Activated T-cell treated with anti-CD3 and anti-CD28 coated beads, Interleukin-2, amount 50 U/mL, for 24 hours (primary cell): Measurements from ENCODE around the gene TRAF7.

Experiments
- DNase-seq: peaks from one replicate; pipeline ENCODE4 v3.0.0-alpha.2; 2020
- H3K27ac Mint-ChIP-seq: 2 replicates; pipeline ENCODE4 v1.8.0; 2020; ENCODE audit warnings: mild to moderate bottlenecking, mixed read lengths
- H3K27me3 Mint-ChIP-seq: 2 replicates; pipeline ENCODE4 v1.8.0; 2020; ENCODE audit warnings: mixed read lengths
- H3K36me3 Mint-ChIP-seq: 2 replicates; pipeline ENCODE4 v1.8.0; 2020; ENCODE audit warnings: low read depth, mixed read lengths
- H3K4me1 Mint-ChIP-seq: 2 replicates; pipeline ENCODE4 v1.8.0; 2020; ENCODE audit warnings: low read depth, mixed read lengths
- H3K4me3 Mint-ChIP-seq: 2 replicates; pipeline ENCODE4 v1.8.0; 2020; ENCODE audit warnings: mild to moderate bottlenecking, moderate library complexity, mixed read lengths
- H3K9me3 Mint-ChIP-seq: 2 replicates; pipeline ENCODE4 v1.8.0; 2020; ENCODE audit warnings: mixed read lengths

Gene TRAF7

DNA sequence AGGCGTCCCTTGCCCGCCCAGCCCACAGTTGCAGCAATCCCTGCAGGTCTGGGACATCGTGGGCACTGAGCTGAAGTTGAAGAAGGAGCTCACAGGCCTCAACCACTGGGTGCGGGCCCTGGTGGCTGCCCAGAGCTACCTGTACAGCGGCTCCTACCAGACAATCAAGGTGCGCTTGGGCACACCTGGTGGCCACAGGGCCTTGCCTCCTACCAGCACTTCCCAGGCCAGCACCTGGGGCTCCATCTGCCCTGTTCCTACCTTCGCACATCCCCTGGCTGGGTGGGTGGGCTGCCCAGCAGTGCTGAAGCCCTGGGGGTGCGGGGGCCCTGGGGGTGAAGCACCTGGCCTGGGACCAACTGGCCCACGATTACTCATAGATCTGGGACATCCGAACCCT lies 19.9 kb downstream of the TRAF7 start:
- no peak for DNase-seq
- Mint-ChIP-seq H3K27me3 (no peaks in the 10 kb centered on the region), H3K4me1 (no peaks in the 10 kb centered on the region), H3K4me3 (no peak overlapping the region), H3K9me3 (no peaks in the 10 kb centered on the region), H3K27ac (no peak overlapping the region), H3K36me3 (peaks cover 52% of the 10 kb centered on the region)

- H3K4me1 Mint-ChIP-seq = no peaks in the 10 kb centered on the region
- H3K27me3 Mint-ChIP-seq = no peaks in the 10 kb centered on the region
- no peak overlapping the region for H3K4me3 Mint-ChIP-seq
- DNase-seq = no peak
- H3K36me3 Mint-ChIP-seq = peaks cover 50% of the 10 kb centered on the region
- H3K9me3 Mint-ChIP-seq = no peaks in the 10 kb centered on the region
- no peak overlapping the region for H3K27ac Mint-ChIP-seq
Measured at GRCh38 chr16:2176047-2176446, 20.5 kb downstream of the TRAF7 start.

- Mint-ChIP-seq H3K36me3 (peaks cover 44% of the 10 kb centered on the region), H3K4me1 (no peaks in the 10 kb centered on the region)
Measured at GRCh38 chr16:2177101-2177500, 21.5 kb downstream of the TRAF7 start.

GRCh38 chr16:2177561-2177960 lies 22.0 kb downstream of the TRAF7 start:
- DNase-seq = no peak
- H3K9me3 Mint-ChIP-seq = no peaks in the 10 kb centered on the region
- H3K27me3 Mint-ChIP-seq = no peaks in the 10 kb centered on the region

More at GRCh38 chr16:2177101-2177500, 21.5 kb downstream of the TRAF7 start:
- Mint-ChIP-seq H3K9me3 (no peaks in the 10 kb centered on the region), H3K27me3 (no peaks in the 10 kb centered on the region), H3K4me3 (no peak overlapping the region), H3K27ac (no peak overlapping the region)
- no peak for DNase-seq

DNA sequence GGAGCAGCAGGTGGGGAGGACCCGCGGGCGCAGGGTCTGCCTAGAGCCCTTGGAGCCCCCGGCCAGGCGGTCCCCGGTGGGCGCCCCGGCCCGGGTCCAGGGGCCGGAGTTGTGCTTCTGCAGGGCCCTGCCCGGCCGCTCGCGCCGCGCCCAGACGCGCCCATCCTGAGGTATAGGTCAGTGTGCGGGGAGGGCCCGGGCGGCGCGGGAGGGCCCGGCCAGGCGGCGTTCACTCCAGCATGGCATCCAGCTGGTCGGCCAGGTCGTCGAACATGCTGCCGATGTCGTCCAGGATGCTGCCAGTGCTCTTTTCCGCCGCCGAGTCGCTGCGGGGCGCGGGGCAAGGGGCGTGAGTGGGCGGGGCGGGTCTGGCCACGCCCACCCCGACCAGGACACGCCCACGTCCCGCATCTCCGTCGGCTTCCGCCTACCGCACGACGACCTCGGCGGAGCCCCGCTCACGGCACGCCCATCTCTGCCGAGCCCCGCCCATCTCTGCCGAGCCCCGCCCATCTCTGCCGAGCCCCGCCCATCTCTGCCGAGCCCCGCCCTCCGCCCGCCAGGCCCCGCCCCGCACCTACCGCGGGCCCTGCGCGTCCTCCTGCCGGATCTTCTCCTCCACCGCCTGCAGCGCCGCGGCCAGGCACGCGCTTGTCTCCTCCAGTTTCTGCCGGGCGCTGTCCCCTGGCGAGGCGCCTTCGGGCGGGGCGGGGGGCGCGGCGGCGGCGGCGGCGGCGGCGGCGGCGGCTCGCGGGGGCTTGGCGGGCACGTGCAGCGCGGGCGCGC lies 22.9 kb downstream of the TRAF7 start:
- H3K9me3 Mint-ChIP-seq = no peaks in the 10 kb centered on the region
- H3K4me3 Mint-ChIP-seq = no peak overlapping the region
- no peaks in the 10 kb centered on the region for H3K27me3 Mint-ChIP-seq
- H3K36me3 Mint-ChIP-seq = peaks cover 37% of the 10 kb centered on the region
- H3K27ac Mint-ChIP-seq = no peak overlapping the region
- DNase-seq = peak; percentile 72
- H3K4me1 Mint-ChIP-seq = no peaks in the 10 kb centered on the region

More at GRCh38 chr16:2177561-2177960, 22.0 kb downstream of the TRAF7 start:
- Mint-ChIP-seq H3K4me1 (no peaks in the 10 kb centered on the region), H3K36me3 (peaks cover 44% of the 10 kb centered on the region), H3K4me3 (no peak overlapping the region), H3K27ac (no peak overlapping the region)

DNA sequence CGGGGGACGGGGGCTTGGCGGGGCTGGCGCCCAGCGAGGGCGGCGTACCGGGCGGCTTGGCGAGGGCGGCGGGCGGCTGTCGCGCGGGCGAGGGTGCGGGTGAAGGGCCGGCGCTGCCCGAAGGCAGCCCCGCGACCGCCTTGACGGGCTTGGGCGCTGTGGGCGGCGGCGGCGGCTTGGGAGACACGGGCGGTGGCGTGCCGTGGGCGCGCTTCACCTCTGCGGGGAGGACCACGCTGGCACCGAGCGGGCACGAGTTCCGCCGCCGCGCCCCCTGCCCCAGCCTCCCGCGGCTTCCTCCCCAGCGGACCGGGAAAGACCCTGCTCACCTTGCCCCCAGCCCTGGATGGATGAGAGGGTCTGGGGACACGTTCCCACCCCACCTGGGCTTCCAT lies 23.5 kb downstream of the TRAF7 start:
- Mint-ChIP-seq H3K36me3 (peaks cover 33% of the 10 kb centered on the region), H3K9me3 (no peaks in the 10 kb centered on the region), H3K4me3 (no peak overlapping the region), H3K27ac (no peak overlapping the region), H3K27me3 (no peaks in the 10 kb centered on the region), H3K4me1 (no peaks in the 10 kb centered on the region)
- no peak for DNase-seq

DNA sequence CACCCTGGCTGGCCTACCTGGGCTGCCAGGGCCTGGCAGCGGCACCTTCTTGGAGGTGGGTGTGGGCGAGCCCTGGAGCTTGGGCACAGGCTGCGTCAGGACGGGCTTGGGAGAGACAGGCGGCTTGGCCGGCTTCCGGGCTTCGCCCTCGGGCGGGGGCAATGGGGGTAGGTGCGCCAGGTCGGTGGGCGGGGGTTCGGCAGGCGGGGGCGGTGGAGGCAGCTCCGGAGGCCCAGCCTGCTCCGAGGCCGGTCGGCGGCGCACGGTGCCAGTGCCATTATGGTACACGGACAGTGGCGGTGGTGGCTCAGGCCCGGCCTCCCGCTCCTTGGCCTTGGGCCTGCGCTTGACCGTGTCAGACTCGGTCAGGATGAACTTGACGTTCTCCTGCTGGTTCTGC lies 24.0 kb downstream of the TRAF7 start:
- no peaks in the 10 kb centered on the region for H3K4me1 Mint-ChIP-seq
- peaks cover 29% of the 10 kb centered on the region for H3K36me3 Mint-ChIP-seq
- no peak overlapping the region for H3K4me3 Mint-ChIP-seq
- no peaks in the 10 kb centered on the region for H3K27me3 Mint-ChIP-seq
- H3K27ac Mint-ChIP-seq = no peak overlapping the region
- DNase-seq = no peak
- H3K9me3 Mint-ChIP-seq = no peaks in the 10 kb centered on the region

DNA sequence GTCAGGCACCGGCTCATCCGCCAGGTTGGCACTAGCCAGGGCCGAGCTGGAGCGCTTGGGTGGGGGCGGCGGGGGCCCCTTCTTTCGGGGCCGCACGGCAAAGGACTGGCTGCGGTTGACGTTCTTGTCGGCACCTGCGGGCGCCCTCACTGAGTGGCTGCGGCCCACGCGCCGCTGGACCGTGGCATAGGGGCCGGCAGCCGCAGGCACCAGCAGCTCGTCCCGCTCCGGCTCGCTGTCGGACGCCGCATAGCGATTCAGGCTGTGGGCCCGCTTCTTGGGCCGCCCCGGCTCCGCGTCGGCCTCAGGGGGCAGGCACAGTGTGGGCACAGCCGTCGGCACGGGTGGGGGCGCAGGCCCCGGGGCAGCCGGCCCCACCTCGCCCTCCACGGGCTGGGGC lies 24.9 kb downstream of the TRAF7 start:
- no peaks in the 10 kb centered on the region for H3K27me3 Mint-ChIP-seq
- H3K27ac Mint-ChIP-seq = no peak overlapping the region
- H3K36me3 Mint-ChIP-seq = peaks cover 20% of the 10 kb centered on the region
- no peaks in the 10 kb centered on the region for H3K9me3 Mint-ChIP-seq
- H3K4me3 Mint-ChIP-seq = no peak overlapping the region
- DNase-seq = no peak
- no peaks in the 10 kb centered on the region for H3K4me1 Mint-ChIP-seq

- no peak for DNase-seq
- no peaks in the 10 kb centered on the region for H3K4me1 Mint-ChIP-seq
- no peak overlapping the region for H3K4me3 Mint-ChIP-seq
- no peaks in the 10 kb centered on the region for H3K9me3 Mint-ChIP-seq
- no peaks in the 10 kb centered on the region for H3K27me3 Mint-ChIP-seq
- peak overlapping the region; percentile 44 for H3K27ac Mint-ChIP-seq
- H3K36me3 Mint-ChIP-seq = peaks cover 12% of the 10 kb centered on the region
Measured at GRCh38 chr16:2180962-2181923, 25.7 kb downstream of the TRAF7 start.

DNA sequence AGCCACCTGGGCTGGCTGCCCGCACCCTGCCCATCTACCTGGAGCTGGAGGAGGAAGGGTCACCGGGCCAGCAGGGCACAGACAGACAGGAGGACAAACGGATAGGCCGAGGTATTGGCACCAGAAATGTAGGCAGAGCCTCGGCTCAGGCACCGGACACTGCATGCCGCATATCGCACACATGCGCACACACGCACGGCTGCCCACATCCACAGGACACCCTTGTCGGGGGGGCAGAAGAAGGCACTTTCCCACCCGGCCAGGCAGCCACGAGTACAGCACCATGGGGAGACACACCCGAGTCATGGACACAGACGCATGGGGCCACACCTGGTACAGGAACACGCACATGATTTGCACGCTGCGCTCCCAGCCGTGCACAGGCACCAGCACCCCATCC lies 26.4 kb downstream of the TRAF7 start:
- Mint-ChIP-seq H3K36me3 (peaks cover 7% of the 10 kb centered on the region), H3K9me3 (no peaks in the 10 kb centered on the region), H3K27ac (peak overlapping the region; percentile 44)

DNA sequence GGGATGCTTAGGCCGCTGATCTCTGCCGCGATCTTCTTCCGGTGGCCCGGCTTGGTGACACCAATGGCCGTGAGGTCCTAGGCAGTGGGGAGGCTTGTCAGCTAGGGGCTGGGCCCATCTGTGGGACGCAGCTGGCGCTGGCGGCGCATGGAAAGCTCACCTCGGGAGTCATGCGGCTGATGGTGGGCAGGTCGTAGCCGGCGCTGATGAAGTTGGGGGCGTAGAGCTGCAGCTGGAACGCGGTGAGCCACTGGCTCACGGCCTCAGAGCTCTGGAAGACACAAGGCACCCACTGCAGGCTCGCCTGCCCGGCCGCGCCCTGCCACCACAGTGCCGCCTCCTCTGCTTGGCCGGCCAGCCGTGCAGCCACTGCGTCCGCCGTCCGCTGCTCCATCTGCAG lies 28.1 kb downstream of the TRAF7 start:
- no peak overlapping the region for H3K27ac Mint-ChIP-seq
- H3K4me3 Mint-ChIP-seq = no peak overlapping the region
- no peaks in the 10 kb centered on the region for H3K9me3 Mint-ChIP-seq

More for the DNA sequence above, 26.4 kb downstream of the TRAF7 start:
- H3K27me3 Mint-ChIP-seq = no peaks in the 10 kb centered on the region
- no peak for DNase-seq
- no peaks in the 10 kb centered on the region for H3K4me1 Mint-ChIP-seq
- no peak overlapping the region for H3K4me3 Mint-ChIP-seq

GRCh38 chr16:2184346-2184745 lies 28.8 kb downstream of the TRAF7 start:
- no peaks in the 10 kb centered on the region for H3K4me1 Mint-ChIP-seq
- no peaks in the 10 kb centered on the region for H3K36me3 Mint-ChIP-seq
- H3K9me3 Mint-ChIP-seq = no peaks in the 10 kb centered on the region
- no peak overlapping the region for H3K4me3 Mint-ChIP-seq
- DNase-seq = no peak
- H3K27me3 Mint-ChIP-seq = no peaks in the 10 kb centered on the region
- H3K27ac Mint-ChIP-seq = no peak overlapping the region

More for the DNA sequence above, 28.1 kb downstream of the TRAF7 start:
- H3K27me3 Mint-ChIP-seq = no peaks in the 10 kb centered on the region
- no peaks in the 10 kb centered on the region for H3K4me1 Mint-ChIP-seq
- no peaks in the 10 kb centered on the region for H3K36me3 Mint-ChIP-seq
- no peak for DNase-seq

GRCh38 chr16:2184962-2185361 lies 29.4 kb downstream of the TRAF7 start:
- no peaks in the 10 kb centered on the region for H3K36me3 Mint-ChIP-seq
- no peaks in the 10 kb centered on the region for H3K27me3 Mint-ChIP-seq
- H3K4me1 Mint-ChIP-seq = no peaks in the 10 kb centered on the region
- no peak overlapping the region for H3K4me3 Mint-ChIP-seq
- no peak overlapping the region for H3K27ac Mint-ChIP-seq
- no peaks in the 10 kb centered on the region for H3K9me3 Mint-ChIP-seq
- DNase-seq = no peak

DNA sequence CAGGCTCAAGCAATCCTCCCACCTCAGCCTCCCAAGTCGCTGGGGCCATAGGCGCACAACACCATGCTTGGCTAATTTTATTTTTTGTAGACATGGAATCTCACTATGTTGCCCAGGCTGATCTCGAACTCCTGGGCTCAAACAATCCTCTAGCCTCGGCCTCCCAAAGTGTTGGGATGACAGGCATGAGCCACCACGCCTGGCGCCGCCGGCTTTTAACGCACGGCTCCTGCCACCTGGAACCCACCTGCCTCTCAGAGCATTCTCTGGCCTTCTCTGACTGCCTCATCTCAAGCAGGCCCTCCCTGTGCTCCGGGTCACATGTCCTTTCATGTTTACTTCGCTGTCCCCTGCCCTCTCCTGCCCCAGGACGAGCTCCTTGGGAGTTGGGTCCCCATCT lies 30.5 kb downstream of the TRAF7 start:
- peak overlapping the region; percentile 6 for H3K27ac Mint-ChIP-seq

GRCh38 chr16:2186505-2186904 lies 30.9 kb downstream of the TRAF7 start:
- no peak for DNase-seq
- Mint-ChIP-seq H3K9me3 (no peaks in the 10 kb centered on the region), H3K36me3 (no peaks in the 10 kb centered on the region), H3K4me3 (no peak overlapping the region), H3K27ac (no peak overlapping the region), H3K4me1 (no peaks in the 10 kb centered on the region), H3K27me3 (no peaks in the 10 kb centered on the region)

More for the DNA sequence above, 30.5 kb downstream of the TRAF7 start:
- Mint-ChIP-seq H3K27me3 (no peaks in the 10 kb centered on the region), H3K4me3 (no peak overlapping the region), H3K36me3 (no peaks in the 10 kb centered on the region), H3K4me1 (no peaks in the 10 kb centered on the region), H3K9me3 (no peaks in the 10 kb centered on the region)
- no peak for DNase-seq
